ENCODE results near the gene SLC31A2. TPM values are rescaled to one million over a fixed set of nuclear protein-coding genes. Genes with fewer than 3 reads are reported as not detected.

Gene SLC31A2
- total RNA-seq, 2 experiments from 2014 or later = 4.8 to 5.4 TPM

- DNase-seq (no peak), ATAC-seq (ENCODE audit: poor library complexity) (no peak)
- no peak overlapping the region for H3K4me3 Mint-ChIP-seq
- POLR2A ChIA-PET = no interaction called here
- peaks cover 91% of the 10 kb centered on the region for H3K36me3 Mint-ChIP-seq (ENCODE audit: low read depth)
- H3K27me3 Mint-ChIP-seq = no peaks in the 10 kb centered on the region
- Histone ChIP-seq H3K27me3 (ENCODE audit: control insufficient read depth in 1 of 2, insufficient read depth in 2 of 2, low read length in 2 of 2) (no peaks in the 10 kb centered on the region), H3K36me3 (ENCODE audit: insufficient read depth, low read length) (peaks cover 88% of the 10 kb centered on the region), H3K27ac (ENCODE audit: low read depth in 1 of 2, low read length in 2 of 2) (no peak overlapping the region), H3K4me1 (ENCODE audit: insufficient read depth, low read length) (no peaks in the 10 kb centered on the region), H3K9me3 (ENCODE audit: control insufficient read depth in 1 of 2, insufficient read depth in 1 of 2, low read length in 2 of 2) (no peaks in the 10 kb centered on the region), H3K4me3 (ENCODE audit: low read length) (no peak overlapping the region)
- TF ChIP-seq, protein P1, sequence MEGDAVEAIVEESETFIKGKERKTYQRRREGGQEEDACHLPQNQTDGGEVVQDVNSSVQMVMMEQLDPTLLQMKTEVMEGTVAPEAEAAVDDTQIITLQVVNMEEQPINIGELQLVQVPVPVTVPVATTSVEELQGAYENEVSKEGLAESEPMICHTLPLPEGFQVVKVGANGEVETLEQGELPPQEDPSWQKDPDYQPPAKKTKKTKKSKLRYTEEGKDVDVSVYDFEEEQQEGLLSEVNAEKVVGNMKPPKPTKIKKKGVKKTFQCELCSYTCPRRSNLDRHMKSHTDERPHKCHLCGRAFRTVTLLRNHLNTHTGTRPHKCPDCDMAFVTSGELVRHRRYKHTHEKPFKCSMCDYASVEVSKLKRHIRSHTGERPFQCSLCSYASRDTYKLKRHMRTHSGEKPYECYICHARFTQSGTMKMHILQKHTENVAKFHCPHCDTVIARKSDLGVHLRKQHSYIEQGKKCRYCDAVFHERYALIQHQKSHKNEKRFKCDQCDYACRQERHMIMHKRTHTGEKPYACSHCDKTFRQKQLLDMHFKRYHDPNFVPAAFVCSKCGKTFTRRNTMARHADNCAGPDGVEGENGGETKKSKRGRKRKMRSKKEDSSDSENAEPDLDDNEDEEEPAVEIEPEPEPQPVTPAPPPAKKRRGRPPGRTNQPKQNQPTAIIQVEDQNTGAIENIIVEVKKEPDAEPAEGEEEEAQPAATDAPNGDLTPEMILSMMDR (IDR thresholded peaks at IDR 0.05) = no peak
- no peak overlapping the region for H3K27ac Mint-ChIP-seq
- CTCF ChIA-PET = interaction anchor here (1.1 kb wide), 1 partner anchor 12 kb away, joined by 4 read pairs; no protein-coding TSS in a partner anchor
- intact Hi-C loops (cut with DNase I, micrococcal nuclease) = no loop called here
- H3K4me1 Mint-ChIP-seq (ENCODE audit: low read depth) = no peaks in the 10 kb centered on the region
- H3K9me3 Mint-ChIP-seq = no peaks in the 10 kb centered on the region
These were observed 35.4 kb downstream of the SLC31A2 start for GRCh38 chr9:113186137-113186755.

- CTCF ChIA-PET = no interaction called here
- no peak overlapping the region for H3K4me3 ChIP-seq (ENCODE audit: low read length)
- no peaks in the 10 kb centered on the region for H3K9me3 Mint-ChIP-seq
- no peaks in the 10 kb centered on the region for H3K4me1 Mint-ChIP-seq (ENCODE audit: low read depth)
- DNase-seq (peak in 3 of 14 experiments; percentile 18 to 74 (median 64)), ATAC-seq (ENCODE audit: poor library complexity) (no peak)
- H3K9me3 ChIP-seq (ENCODE audit: control insufficient read depth in 1 of 2, insufficient read depth in 1 of 2, low read length in 2 of 2) = no peaks in the 10 kb centered on the region
- no peak overlapping the region for H3K4me3 Mint-ChIP-seq
- intact Hi-C loops (cut with DNase I, micrococcal nuclease) = no loop called here
- peaks cover 90% of the 10 kb centered on the region for H3K36me3 Mint-ChIP-seq (ENCODE audit: low read depth)
- H3K36me3 ChIP-seq (ENCODE audit: insufficient read depth, low read length) = peaks cover 82% of the 10 kb centered on the region
- H3K27me3 ChIP-seq (ENCODE audit: control insufficient read depth in 1 of 2, insufficient read depth in 2 of 2, low read length in 2 of 2) = no peaks in the 10 kb centered on the region
- no peak overlapping the region for H3K27ac ChIP-seq (ENCODE audit: low read depth in 1 of 2, low read length in 2 of 2)
- H3K27ac Mint-ChIP-seq = no peak overlapping the region
- TF ChIP-seq, protein P1 (IDR thresholded peaks at IDR 0.05) = no peak
- POLR2A ChIA-PET = no interaction called here
- no peaks in the 10 kb centered on the region for H3K4me1 ChIP-seq (ENCODE audit: insufficient read depth, low read length)
- H3K27me3 Mint-ChIP-seq = no peaks in the 10 kb centered on the region
These were observed 37.3 kb downstream of the SLC31A2 start for GRCh38 chr9:113187929-113188595.

GRCh38 chr9:113192455-113192854 is 41.6 kb downstream of the SLC31A2 start:
- H3K27ac ChIP-seq (ENCODE audit: low read depth in 1 of 2, low read length in 2 of 2) = no peak overlapping the region
- H3K36me3 ChIP-seq (ENCODE audit: insufficient read depth, low read length) = peaks cover 66% of the 10 kb centered on the region
- Mint-ChIP-seq H3K27me3 (no peaks in the 10 kb centered on the region), H3K9me3 (no peaks in the 10 kb centered on the region), H3K36me3 (ENCODE audit: low read depth) (peaks cover 85% of the 10 kb centered on the region), H3K4me1 (ENCODE audit: low read depth) (no peaks in the 10 kb centered on the region), H3K4me3 (no peak overlapping the region), H3K27ac (no peak overlapping the region)
- intact Hi-C loops (cut with DNase I, micrococcal nuclease) = no loop called here
- H3K4me1 ChIP-seq (ENCODE audit: insufficient read depth, low read length) = no peaks in the 10 kb centered on the region
- no peak overlapping the region for H3K4me3 ChIP-seq (ENCODE audit: low read length)
- H3K9me3 ChIP-seq (ENCODE audit: control insufficient read depth in 1 of 2, insufficient read depth in 1 of 2, low read length in 2 of 2) = no peaks in the 10 kb centered on the region
- TF ChIP-seq, protein P1 (IDR thresholded peaks at IDR 0.05) = no peak
- ATAC-seq (ENCODE audit: poor library complexity) (no peak), DNase-seq (no peak)
- ChIA-PET CTCF (no interaction called here), POLR2A (no interaction called here)
- no peaks in the 10 kb centered on the region for H3K27me3 ChIP-seq (ENCODE audit: control insufficient read depth in 1 of 2, insufficient read depth in 2 of 2, low read length in 2 of 2)

All from CD4-positive, alpha-beta T cell (primary cell).